Measurements from ENCODE around the gene IFNL4. TPM values are rescaled to one million over a fixed set of nuclear protein-coding genes. Genes with fewer than 3 reads are reported as not detected.

Gene IFNL4
- total RNA-seq, 1 donor from 2014 or later, result not detected

DNA sequence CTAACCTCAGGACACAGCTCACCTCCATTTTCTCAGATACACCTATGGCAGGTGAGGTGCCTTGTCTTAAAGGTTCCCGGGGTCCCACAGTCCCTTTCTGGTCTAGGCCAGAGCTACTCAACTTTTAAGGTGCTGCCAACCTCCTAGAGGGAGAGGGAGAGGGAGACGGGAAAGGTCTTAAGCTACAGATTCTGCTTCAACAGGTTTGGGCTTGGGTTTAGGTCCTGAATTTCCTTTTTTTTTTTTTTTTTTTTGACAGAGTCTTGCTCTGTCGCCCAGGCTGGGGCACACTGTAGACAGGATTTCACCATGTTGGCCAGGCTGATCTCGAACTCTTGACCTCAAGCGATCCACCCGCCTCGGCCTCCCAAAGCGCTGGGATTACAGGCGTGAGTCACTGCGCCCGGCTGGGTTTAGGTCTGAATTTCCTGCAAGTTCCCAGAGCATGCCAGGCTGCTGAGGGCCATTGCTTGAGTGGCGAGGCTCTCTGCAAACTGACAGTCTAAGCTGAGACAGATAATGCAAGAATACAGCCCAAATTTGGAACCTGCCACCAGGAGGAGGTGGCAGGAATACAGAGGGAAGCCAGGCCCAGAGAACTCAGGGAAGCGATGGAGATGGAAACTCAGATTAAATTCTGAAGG lies 36.8 kb downstream of the IFNL4 start:
- H3K4me2 ChIP-seq, result no peak overlapping the region
- no peaks in the 10 kb centered on the region for H3K36me3 ChIP-seq
- no peaks in the 10 kb centered on the region for H3K9me3 ChIP-seq (ENCODE audit: low read depth)
- no peak overlapping the region for H3K4me3 ChIP-seq
- Mint-ChIP-seq H3K36me3 (no peaks in the 10 kb centered on the region), H3K27me3 (ENCODE audit: insufficient read depth, low read depth) (peaks cover 10% of the 10 kb centered on the region), H3K4me3 (no peak overlapping the region), H3K27ac (no peak overlapping the region), H3K4me1 (no peaks in the 10 kb centered on the region), H3K9me3 (no peaks in the 10 kb centered on the region)
- no peaks in the 10 kb centered on the region for H3K79me2 ChIP-seq (ENCODE audit: low read depth)
- DNase-seq (ENCODE audit: low spot score), result no peak
- TF ChIP-seq EZH2phosphoT487 (IDR thresholded peaks at IDR 0.05), result no peak
- TF ChIP-seq CTCF (IDR thresholded peaks at IDR 0.05), result no peak
- TF ChIP-seq EZH2 (IDR thresholded peaks at IDR 0.05), result no peak
- H3F3A ChIP-seq (ENCODE audit: low read depth), result no peaks in the 10 kb centered on the region
- no peaks in the 10 kb centered on the region for H4K20me1 ChIP-seq (ENCODE audit: low read depth)
- no peaks in the 10 kb centered on the region for H3K4me1 ChIP-seq
- no peak overlapping the region for H3K9ac ChIP-seq
- H3K27me3 ChIP-seq, result no peaks in the 10 kb centered on the region
- H3K27ac ChIP-seq, result no peak overlapping the region
- H2AFZ ChIP-seq (replicated peaks), result no peak overlapping the region

GRCh38 chr19:39209196-39209595 lies 39.5 kb downstream of the IFNL4 start:
- peaks cover 7% of the 10 kb centered on the region for H3K27me3 ChIP-seq
- no peak overlapping the region for H3K27ac ChIP-seq
- no peak overlapping the region for H3K4me2 ChIP-seq
- TF ChIP-seq EZH2 (IDR thresholded peaks at IDR 0.05) (no peak), CTCF (IDR thresholded peaks at IDR 0.05) (no peak), EZH2phosphoT487 (IDR thresholded peaks at IDR 0.05) (no peak)
- H3K36me3 ChIP-seq, result no peaks in the 10 kb centered on the region
- H3K9me3 ChIP-seq (ENCODE audit: low read depth), result no peaks in the 10 kb centered on the region
- no peaks in the 10 kb centered on the region for H3F3A ChIP-seq (ENCODE audit: low read depth)
- Mint-ChIP-seq H3K4me3 (peak overlapping the region; percentile 2), H3K9me3 (no peaks in the 10 kb centered on the region), H3K27me3 (ENCODE audit: insufficient read depth, low read depth) (peaks cover 14% of the 10 kb centered on the region), H3K36me3 (no peaks in the 10 kb centered on the region), H3K27ac (no peak overlapping the region), H3K4me1 (no peaks in the 10 kb centered on the region)
- no peaks in the 10 kb centered on the region for H4K20me1 ChIP-seq (ENCODE audit: low read depth)
- no peak for DNase-seq (ENCODE audit: low spot score)
- H3K4me1 ChIP-seq, result no peaks in the 10 kb centered on the region
- H3K79me2 ChIP-seq (ENCODE audit: low read depth), result no peaks in the 10 kb centered on the region
- H2AFZ ChIP-seq (replicated peaks), result no peak overlapping the region
- no peak overlapping the region for H3K4me3 ChIP-seq
- no peak overlapping the region for H3K9ac ChIP-seq

GRCh38 chr19:39208175-39208795 lies 40.4 kb downstream of the IFNL4 start:
- Mint-ChIP-seq H3K4me1 (no peaks in the 10 kb centered on the region), H3K27ac (no peak overlapping the region), H3K36me3 (no peaks in the 10 kb centered on the region), H3K9me3 (no peaks in the 10 kb centered on the region), H3K4me3 (peak overlapping the region; percentile 41), H3K27me3 (ENCODE audit: insufficient read depth, low read depth) (peaks cover 13% of the 10 kb centered on the region)
- H3K4me1 ChIP-seq, result no peaks in the 10 kb centered on the region
- H3K9ac ChIP-seq, result no peak overlapping the region
- H4K20me1 ChIP-seq (ENCODE audit: low read depth), result no peaks in the 10 kb centered on the region
- no peaks in the 10 kb centered on the region for H3F3A ChIP-seq (ENCODE audit: low read depth)
- no peaks in the 10 kb centered on the region for H3K79me2 ChIP-seq (ENCODE audit: low read depth)
- no peak overlapping the region for H2AFZ ChIP-seq (replicated peaks)
- TF ChIP-seq CTCF (IDR thresholded peaks at IDR 0.05) (no peak), EZH2phosphoT487 (IDR thresholded peaks at IDR 0.05) (no peak), EZH2 (IDR thresholded peaks at IDR 0.05) (no peak)
- DNase-seq (ENCODE audit: low spot score), result no peak
- H3K4me3 ChIP-seq, result no peak overlapping the region
- H3K9me3 ChIP-seq (ENCODE audit: low read depth), result no peaks in the 10 kb centered on the region
- peaks cover 16% of the 10 kb centered on the region for H3K27me3 ChIP-seq
- no peak overlapping the region for H3K4me2 ChIP-seq
- no peaks in the 10 kb centered on the region for H3K36me3 ChIP-seq
- no peak overlapping the region for H3K27ac ChIP-seq

All from neural progenitor cell (in vitro differentiated cells).